OCI-M2 (cell line): ENCODE measurements around the gene C1QL4.
"Not testable (repeated sequence)": the region's sequence is repeated elsewhere in the genome, so short reads cannot be mapped to it uniquely, and the experiment has no call there.

Experiments used
- DNase-seq: peaks from one replicate; lab custom pipeline; 2025; ENCODE audit not compliant: unreplicated experiment; lab: John Stamatoyannopoulos, UW

C1QL4 gene

GRCh38 chr12:49282740-49283375 lies 54.1 kb downstream of the C1QL4 start:
- not testable (repeated sequence) for DNase-seq
